HG03432 (cell line): ENCODE results near the gene ZSCAN18.
A peak's percentile ranks its signal among the peaks of the same experiment; 100 is the strongest.
"Not testable (repeated sequence)": the region's sequence is repeated elsewhere in the genome, so short reads cannot be mapped to it uniquely, and the experiment has no call there.

ENCODE experiments used
- ATAC-seq: cut with Tn5 transposase; IDR thresholded peaks from one replicate; pipeline ENCODE4 v1.9.1; 2021; ENCODE audit warnings: mild to moderate bottlenecking, moderate library complexity; ENCODE audit not compliant: unreplicated experiment

The ZSCAN18 gene

GRCh38 chr19:58097781-58098681 is at the start of gene ZSCAN18:
Gene ZSCAN18 (minus strand): TSS chr19:58098231. CDS start chr19:58090267, 7,964 bp downstream.
- ATAC-seq, result peak; percentile 89

GRCh38 chr19:58147475-58147874 is 49.4 kb upstream of the ZSCAN18 start:
- ATAC-seq, result not testable (repeated sequence)

GRCh38 chr19:58145849-58146248 is 47.8 kb upstream of the ZSCAN18 start:
- ATAC-seq, result no peak

- ATAC-seq, result no peak
Observed at GRCh38 chr19:58134244-58134643, 36.2 kb upstream of the ZSCAN18 start.

GRCh38 chr19:58129284-58129683 is 31.3 kb upstream of the ZSCAN18 start:
- no peak for ATAC-seq

GRCh38 chr19:58128041-58128685 is 30.1 kb upstream of the ZSCAN18 start:
- no peak for ATAC-seq

GRCh38 chr19:58123354-58123753 is 25.3 kb upstream of the ZSCAN18 start:
- no peak for ATAC-seq

- ATAC-seq, result no peak
Observed at GRCh38 chr19:58118979-58119733, 21.1 kb upstream of the ZSCAN18 start.

- ATAC-seq, result no peak
Observed at GRCh38 chr19:58117841-58118575, 20.0 kb upstream of the ZSCAN18 start.

- no peak for ATAC-seq
Observed at GRCh38 chr19:58108546-58108817, 10.5 kb upstream of the ZSCAN18 start.

GRCh38 chr19:58107778-58108545 is 9.9 kb upstream of the ZSCAN18 start:
- ATAC-seq, result no peak

- no peak for ATAC-seq
Observed at GRCh38 chr19:58098682-58098998, 609 bp upstream of the ZSCAN18 start.

- no peak for ATAC-seq
Observed at GRCh38 chr19:58097349-58097748, 682 bp downstream of the ZSCAN18 start.

GRCh38 chr19:58096884-58097283 is 1.1 kb downstream of the ZSCAN18 start:
- no peak for ATAC-seq

GRCh38 chr19:58095328-58095727 is 2.7 kb downstream of the ZSCAN18 start:
- no peak for ATAC-seq

- ATAC-seq, result no peak
Observed at GRCh38 chr19:58093071-58093470, 5.0 kb downstream of the ZSCAN18 start.

GRCh38 chr19:58091251-58091995 is 6.6 kb downstream of the ZSCAN18 start:
- no peak for ATAC-seq

- no peak for ATAC-seq
Observed at GRCh38 chr19:58089846-58090245, 8.2 kb downstream of the ZSCAN18 start.

- ATAC-seq, result no peak
Observed at GRCh38 chr19:58088521-58089052, 9.4 kb downstream of the ZSCAN18 start.
